ENCODE results near the gene USP27X. TPM values are rescaled to one million over a fixed set of nuclear protein-coding genes. Genes with fewer than 3 reads are reported as not detected.

USP27X gene
- total RNA-seq, 6 experiments from 2014 or later = 1.9 to 2.3 (median 2.0) TPM

GRCh38 chrX:49856819-49857218 is 22.5 kb upstream of the USP27X start:
- no peak for DNase-seq
- TF ChIP-seq, protein P1, sequence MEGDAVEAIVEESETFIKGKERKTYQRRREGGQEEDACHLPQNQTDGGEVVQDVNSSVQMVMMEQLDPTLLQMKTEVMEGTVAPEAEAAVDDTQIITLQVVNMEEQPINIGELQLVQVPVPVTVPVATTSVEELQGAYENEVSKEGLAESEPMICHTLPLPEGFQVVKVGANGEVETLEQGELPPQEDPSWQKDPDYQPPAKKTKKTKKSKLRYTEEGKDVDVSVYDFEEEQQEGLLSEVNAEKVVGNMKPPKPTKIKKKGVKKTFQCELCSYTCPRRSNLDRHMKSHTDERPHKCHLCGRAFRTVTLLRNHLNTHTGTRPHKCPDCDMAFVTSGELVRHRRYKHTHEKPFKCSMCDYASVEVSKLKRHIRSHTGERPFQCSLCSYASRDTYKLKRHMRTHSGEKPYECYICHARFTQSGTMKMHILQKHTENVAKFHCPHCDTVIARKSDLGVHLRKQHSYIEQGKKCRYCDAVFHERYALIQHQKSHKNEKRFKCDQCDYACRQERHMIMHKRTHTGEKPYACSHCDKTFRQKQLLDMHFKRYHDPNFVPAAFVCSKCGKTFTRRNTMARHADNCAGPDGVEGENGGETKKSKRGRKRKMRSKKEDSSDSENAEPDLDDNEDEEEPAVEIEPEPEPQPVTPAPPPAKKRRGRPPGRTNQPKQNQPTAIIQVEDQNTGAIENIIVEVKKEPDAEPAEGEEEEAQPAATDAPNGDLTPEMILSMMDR (IDR thresholded peaks at IDR 0.05) = no peak
- Mint-ChIP-seq H3K36me3 (ENCODE audit: low read depth) (no peaks in the 10 kb centered on the region), H3K27me3 (ENCODE audit: insufficient read depth) (peaks cover 3% of the 10 kb centered on the region; the same call in 1 of the 2 replicates), H3K9me3 (no peaks in the 10 kb centered on the region), H3K4me3 (no peak overlapping the region), H3K27ac (no peak overlapping the region), H3K4me1 (ENCODE audit: low read depth) (no peaks in the 10 kb centered on the region)

DNA sequence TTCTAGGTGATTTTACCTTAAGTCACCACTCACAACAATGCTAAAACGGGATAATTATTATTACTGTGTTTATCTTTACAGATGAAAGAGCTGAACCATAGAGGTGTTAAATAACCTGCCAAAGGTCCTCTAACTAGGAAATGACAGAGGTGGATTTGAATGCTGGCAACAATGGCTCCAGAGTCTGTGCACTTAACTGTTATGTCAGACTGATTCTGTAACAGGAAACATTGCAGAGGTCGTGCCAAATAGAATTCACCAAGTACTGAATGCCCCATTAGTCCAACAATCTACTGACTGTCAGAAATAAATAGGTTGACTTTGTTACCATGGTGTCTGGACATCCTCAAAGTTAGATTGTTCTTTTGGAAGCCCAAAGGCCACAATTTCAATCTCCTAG is 20.9 kb upstream of the USP27X start:
- Mint-ChIP-seq H3K9me3 (no peaks in the 10 kb centered on the region), H3K36me3 (ENCODE audit: low read depth) (no peaks in the 10 kb centered on the region), H3K4me3 (no peak overlapping the region), H3K27ac (no peak overlapping the region), H3K4me1 (ENCODE audit: low read depth) (no peaks in the 10 kb centered on the region), H3K27me3 (ENCODE audit: insufficient read depth) (peaks cover 3% of the 10 kb centered on the region; the same call in 1 of the 2 replicates)
- no peak for DNase-seq
- TF ChIP-seq, protein P1 (IDR thresholded peaks at IDR 0.05) = no peak

DNA sequence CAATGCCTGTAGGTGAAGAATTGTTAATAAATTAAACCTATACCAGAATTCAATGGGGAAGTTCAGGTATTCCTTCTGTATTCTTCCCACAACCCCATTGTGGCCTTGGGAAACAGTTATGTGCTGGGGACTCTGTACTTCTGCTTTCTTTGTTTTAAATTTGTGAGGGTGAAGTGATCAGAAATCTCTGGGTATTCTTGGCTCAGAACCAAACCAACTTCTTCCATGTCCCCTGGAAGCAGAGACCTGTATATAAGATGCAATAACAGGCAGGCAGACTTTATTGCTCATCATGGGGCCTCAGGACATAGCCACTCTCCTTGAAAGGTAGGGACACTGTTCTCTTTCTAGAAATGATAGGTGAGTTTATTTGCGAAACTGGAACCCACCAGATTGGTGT is 19.8 kb upstream of the USP27X start:
- H3K27me3 Mint-ChIP-seq (ENCODE audit: insufficient read depth) = no peaks in the 10 kb centered on the region; the same call in 1 of the 2 replicates
- H3K4me1 Mint-ChIP-seq (ENCODE audit: low read depth) = no peaks in the 10 kb centered on the region
- no peaks in the 10 kb centered on the region for H3K9me3 Mint-ChIP-seq
- DNase-seq = no peak
- TF ChIP-seq, protein P1 (IDR thresholded peaks at IDR 0.05) = no peak
- H3K27ac Mint-ChIP-seq = no peak overlapping the region
- no peaks in the 10 kb centered on the region for H3K36me3 Mint-ChIP-seq (ENCODE audit: low read depth)
- H3K4me3 Mint-ChIP-seq = no peak overlapping the region

GRCh38 chrX:49860867-49861535 is 18.3 kb upstream of the USP27X start:
- TF ChIP-seq, protein P1 (IDR thresholded peaks at IDR 0.05) = no peak
- no peaks in the 10 kb centered on the region for H3K9me3 Mint-ChIP-seq
- H3K4me1 Mint-ChIP-seq (ENCODE audit: low read depth) = no peaks in the 10 kb centered on the region
- H3K27ac Mint-ChIP-seq = no peak overlapping the region
- no peak for DNase-seq
- no peak overlapping the region for H3K4me3 Mint-ChIP-seq
- H3K27me3 Mint-ChIP-seq (ENCODE audit: insufficient read depth) = no peaks in the 10 kb centered on the region; the same call in 1 of the 2 replicates
- no peaks in the 10 kb centered on the region for H3K36me3 Mint-ChIP-seq (ENCODE audit: low read depth)

GRCh38 chrX:49862093-49862492 is 17.2 kb upstream of the USP27X start:
- no peak overlapping the region for H3K4me3 Mint-ChIP-seq
- H3K27ac Mint-ChIP-seq = no peak overlapping the region
- no peaks in the 10 kb centered on the region for H3K36me3 Mint-ChIP-seq (ENCODE audit: low read depth)
- H3K27me3 Mint-ChIP-seq (ENCODE audit: insufficient read depth) = no peaks in the 10 kb centered on the region; the same call in 1 of the 2 replicates
- TF ChIP-seq, protein P1 (IDR thresholded peaks at IDR 0.05) = no peak
- no peaks in the 10 kb centered on the region for H3K9me3 Mint-ChIP-seq
- H3K4me1 Mint-ChIP-seq (ENCODE audit: low read depth) = no peaks in the 10 kb centered on the region
- no peak for DNase-seq

Measured in HFFc6 (cell line).